Measurements from ENCODE around the gene CDC42EP4. TPM values are rescaled to one million over a fixed set of nuclear protein-coding genes. Genes with fewer than 3 reads are reported as not detected.

The CDC42EP4 gene
- total and polyA plus RNA-seq, 10 of the 15 experiments (the other 5 are each of a cell fraction or from before 2014, with no cell fraction given): 0.05 to 7.1 (median 2.7) TPM

GRCh38 chr17:73346501-73347162 lies 34.8 kb upstream of the CDC42EP4 start:
- ChIA-PET POLR2A (no interaction called here), SMC1A (ENCODE audit: uncharacterized antibody, unreplicated experiment) (no interaction called here), CTCF (interaction anchor here (1.3 to 2.0 kb wide), 3 partner anchors 23 to 621 kb away, joined by 3 to 7 read pairs (median 4); no protein-coding TSS in a partner anchor), RAD21 (ENCODE audit: unreplicated experiment) (interaction anchor here (1.4 kb wide), 1 partner anchor 36 kb away, joined by 3 read pairs; no protein-coding TSS in a partner anchor)
- no peak overlapping the region for H3K4me3 ChIP-seq
- H3K9me3 ChIP-seq (replicated peaks; ENCODE audit: control insufficient read depth, insufficient read depth, low read length): no peaks in the 10 kb centered on the region
- TF ChIP-seq ETV6 (conservative IDR thresholded peaks at IDR 0.05 in 1 of 2, IDR thresholded peaks at IDR 0.05 in 1 of 2; ENCODE audit: borderline replicate concordance in 1 of 2, low read depth in 1 of 2) (no peak), CEBPZ (IDR thresholded peaks at IDR 0.05; ENCODE audit: low read depth, low read length) (no peak), CBX5 (IDR thresholded peaks at IDR 0.05; ENCODE audit: low read depth) (no peak), SMC3 (IDR thresholded peaks at IDR 0.05; ENCODE audit: borderline replicate concordance, low read length) (no peak), GABPA (IDR thresholded peaks at IDR 0.05; ENCODE audit: low read depth) (no peak), ASH2L (IDR thresholded peaks at IDR 0.05; ENCODE audit: borderline replicate concordance, low read depth) (no peak), CHD4 (IDR thresholded peaks at IDR 0.05) (no peak)
- FAIRE-seq (no peak), DNase-seq (ENCODE audit: low read depth, low spot score) (no peak), ATAC-seq (no peak)
- no peaks in the 10 kb centered on the region for H3K27me3 ChIP-seq (replicated peaks in 1 of 2; ENCODE audit: control insufficient read depth in 2 of 2, insufficient read depth in 2 of 2, low read length in 1 of 2)
- no peak overlapping the region for H3K9ac ChIP-seq (ENCODE audit: control insufficient read depth, insufficient read depth, low read length)
- H3K4me2 ChIP-seq (ENCODE audit: control insufficient read depth, insufficient read depth): no peak overlapping the region
- H3K27ac ChIP-seq (ENCODE audit: control insufficient read depth, insufficient read depth): no peak overlapping the region
- in situ Hi-C loops (cut with MboI): no loop called here
- no peaks in the 10 kb centered on the region for H3K79me2 ChIP-seq (ENCODE audit: control insufficient read depth, insufficient read depth, low read length)
- no peaks in the 10 kb centered on the region for H3K36me3 ChIP-seq (ENCODE audit: control insufficient read depth in 2 of 2, insufficient read depth in 2 of 2, low read length in 1 of 2)
- no peak overlapping the region for H2AFZ ChIP-seq (ENCODE audit: control insufficient read depth, low read depth, low read length)
- WGBS (ENCODE audit: insufficient coverage, insufficient replicate concordance, low lambda C conversion rate, missing lambda C conversion rate): 31% methylated on average over 12 of the region's 12 CpGs
- intact Hi-C loops (cut with micrococcal nuclease; ENCODE audit: unreplicated experiment): no loop called here
- no peaks in the 10 kb centered on the region for H4K20me1 ChIP-seq (ENCODE audit: control insufficient read depth, insufficient read depth)
- BruUV-seq (replicated peaks): no TSS peak
- no peaks in the 10 kb centered on the region for H3K4me1 ChIP-seq (ENCODE audit: control insufficient read depth, insufficient read depth, low read length)

All from GM12878 (cell line).